NB4 (cell line): Measurements from ENCODE around the gene TGFB1.

Experiments
- DNase-seq: peaks from one replicate; pipeline ENCODE4 v3.0.0; 2010; ENCODE audit warnings: low read depth
- H3K4me3 ChIP-seq: one replicate; pipeline ENCODE4 v1.5.1; 2011; ENCODE audit warnings: mild to moderate bottlenecking, low read depth, low read length, moderate library complexity
- CTCF ChIP-seq: IDR thresholded peaks from one replicate; pipeline ENCODE4 v1.5.1; 2012; ENCODE audit warnings: low read depth, low read length
- MAX ChIP-seq: IDR thresholded peaks from 2 replicates; pipeline ENCODE4 v1.6.1; 2011; ENCODE audit warnings: low read depth, low read length
- MYC ChIP-seq: IDR thresholded peaks from 2 replicates; pipeline ENCODE4 v1.6.1; 2011; ENCODE audit warnings: low read depth, low read length
- POLR2A ChIP-seq: IDR thresholded peaks from 2 replicates; pipeline ENCODE4 v1.6.1; 2011; ENCODE audit warnings: mild to moderate bottlenecking; ENCODE audit not compliant: insufficient read length; ENCODE audit errors: extremely low read depth

The TGFB1 gene

GRCh38 chr19:41309180-41310032 lies 44.3 kb downstream of the TGFB1 start:
- no peak for DNase-seq
- peak overlapping the region; percentile 92 for H3K4me3 ChIP-seq
- TF ChIP-seq POLR2A = no peak
- TF ChIP-seq CTCF = no peak
- no peak for TF ChIP-seq MAX
- TF ChIP-seq MYC = no peak

- peak; percentile 78 for DNase-seq
- TF ChIP-seq MYC (peak; percentile 42; the same call in 1 of the 2 replicates), POLR2A (no peak), CTCF (peak; percentile 79), MAX (peak; percentile 50)
- no peak overlapping the region for H3K4me3 ChIP-seq
Observed at GRCh38 chr19:41308450-41309179, 45.1 kb downstream of the TGFB1 start.

- TF ChIP-seq MAX (no peak), POLR2A (no peak)
- no peak for DNase-seq
- H3K4me3 ChIP-seq = no peak overlapping the region
Observed at GRCh38 chr19:41307954-41308449, 45.7 kb downstream of the TGFB1 start.

GRCh38 chr19:41307090-41307875 lies 46.4 kb downstream of the TGFB1 start:
- no peak overlapping the region for H3K4me3 ChIP-seq
- no peak for TF ChIP-seq MAX
- no peak for TF ChIP-seq CTCF
- no peak for TF ChIP-seq POLR2A
- DNase-seq = no peak

GRCh38 chr19:41305927-41306793 lies 47.6 kb downstream of the TGFB1 start:
- no peak overlapping the region for H3K4me3 ChIP-seq
- TF ChIP-seq CTCF = no peak
- no peak for TF ChIP-seq MYC
- no peak for TF ChIP-seq POLR2A
- no peak for TF ChIP-seq MAX
- no peak for DNase-seq
